ENCODE results near the gene CFAP97D1. TPM values are rescaled to one million over a fixed set of nuclear protein-coding genes. Genes with fewer than 3 reads are reported as not detected.
A peak's percentile ranks its signal among the peaks of the same experiment; 100 is the strongest.

The CFAP97D1 gene
- total and polyA plus RNA-seq, 11 donors, result 0.05 to 0.45 TPM; not detected in 9

DNA sequence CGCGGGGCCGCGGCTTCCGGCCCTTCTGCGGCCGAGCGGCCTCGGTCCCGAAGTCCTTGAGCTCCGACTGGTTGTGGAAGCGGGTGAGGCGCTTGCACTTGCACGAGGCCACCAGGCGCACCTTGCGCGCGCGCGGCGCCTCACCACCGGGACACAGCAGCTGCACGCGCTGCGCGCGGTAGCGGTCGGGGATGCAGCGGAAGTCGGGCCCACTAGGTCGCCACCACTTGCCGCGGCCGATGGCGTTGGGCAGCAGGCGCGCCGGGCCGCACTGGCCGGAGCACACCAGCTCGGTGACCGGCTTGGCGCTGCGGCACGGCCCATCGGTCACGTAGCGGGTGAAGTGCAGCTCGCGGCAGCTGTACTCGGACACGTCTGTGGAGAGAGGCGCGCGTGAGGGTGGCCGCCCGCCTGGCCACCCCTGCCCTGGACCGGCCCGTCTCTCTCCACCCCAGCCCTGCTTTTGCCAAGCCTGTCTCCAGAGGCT, 24.8 kb upstream of the CFAP97D1 start:
- H3K27me3 ChIP-seq, result peaks cover 0 to 36% (median 17%) of the 10 kb centered on the region in 9 donors
- ATAC-seq (peak in 2 of 4 donors; percentile 37 to 41), DNase-seq (no peak)
- no peak for TF ChIP-seq POLR2A (IDR thresholded peaks at IDR 0.05)
- TF ChIP-seq, protein P1, sequence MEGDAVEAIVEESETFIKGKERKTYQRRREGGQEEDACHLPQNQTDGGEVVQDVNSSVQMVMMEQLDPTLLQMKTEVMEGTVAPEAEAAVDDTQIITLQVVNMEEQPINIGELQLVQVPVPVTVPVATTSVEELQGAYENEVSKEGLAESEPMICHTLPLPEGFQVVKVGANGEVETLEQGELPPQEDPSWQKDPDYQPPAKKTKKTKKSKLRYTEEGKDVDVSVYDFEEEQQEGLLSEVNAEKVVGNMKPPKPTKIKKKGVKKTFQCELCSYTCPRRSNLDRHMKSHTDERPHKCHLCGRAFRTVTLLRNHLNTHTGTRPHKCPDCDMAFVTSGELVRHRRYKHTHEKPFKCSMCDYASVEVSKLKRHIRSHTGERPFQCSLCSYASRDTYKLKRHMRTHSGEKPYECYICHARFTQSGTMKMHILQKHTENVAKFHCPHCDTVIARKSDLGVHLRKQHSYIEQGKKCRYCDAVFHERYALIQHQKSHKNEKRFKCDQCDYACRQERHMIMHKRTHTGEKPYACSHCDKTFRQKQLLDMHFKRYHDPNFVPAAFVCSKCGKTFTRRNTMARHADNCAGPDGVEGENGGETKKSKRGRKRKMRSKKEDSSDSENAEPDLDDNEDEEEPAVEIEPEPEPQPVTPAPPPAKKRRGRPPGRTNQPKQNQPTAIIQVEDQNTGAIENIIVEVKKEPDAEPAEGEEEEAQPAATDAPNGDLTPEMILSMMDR (IDR thresholded peaks at IDR 0.05), result peak in 1 of 12 donors; percentile 15
- intact Hi-C loops (cut with DNase I), result loop anchor here in 3 of 10 donors (5.0 to 10.0 kb wide), 2 partner anchors 178 to 181 kb away; no protein-coding TSS in a partner anchor
- H3K27ac ChIP-seq, result no peak overlapping the region
- 2 to 10% (median 5%) methylated on average over 10 to 60 of the region's 60 CpGs for WGBS, 4 donors
- H3K36me3 ChIP-seq, result no peaks in the 10 kb centered on the region
- H3K9me3 ChIP-seq, result no peaks in the 10 kb centered on the region
- peak overlapping the region in 9 of 12 donors; percentile 14 to 43 (median 31) for H3K4me3 ChIP-seq
- peaks cover 0 to 18% (median 9%) of the 10 kb centered on the region in 12 donors for H3K4me1 ChIP-seq

DNA sequence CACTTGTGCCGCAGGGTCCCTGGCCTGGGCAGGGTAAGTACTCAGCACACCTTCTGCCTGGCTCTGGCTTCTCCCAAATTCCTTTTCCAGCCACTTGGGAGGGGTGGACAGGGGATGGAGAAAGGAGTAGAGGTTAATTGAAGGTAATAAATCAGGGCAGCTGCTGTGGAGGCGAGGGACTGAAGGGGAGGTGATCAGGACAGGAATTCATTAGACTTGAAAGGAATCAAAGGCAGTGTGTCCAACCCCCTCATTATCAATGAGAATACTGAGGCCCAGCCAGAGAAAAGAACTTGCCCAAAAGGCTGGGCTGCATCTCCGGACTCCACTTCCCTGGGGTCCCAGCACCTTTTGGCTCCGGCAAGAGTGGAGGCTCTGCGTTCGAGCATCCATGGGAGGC, 24.0 kb upstream of the CFAP97D1 start:
- no peak overlapping the region for H3K27ac ChIP-seq
- WGBS, 4 donors, result 96 to 99% (median 97%) methylated on average over 6 of the region's 6 CpGs
- H3K36me3 ChIP-seq, result no peaks in the 10 kb centered on the region
- no peak overlapping the region for H3K4me3 ChIP-seq
- TF ChIP-seq, protein P1 (IDR thresholded peaks at IDR 0.05), result no peak
- no peak for TF ChIP-seq POLR2A (IDR thresholded peaks at IDR 0.05)
- H3K9me3 ChIP-seq, result no peaks in the 10 kb centered on the region
- ATAC-seq (no peak), DNase-seq (no peak)
- peaks cover 0 to 36% (median 17%) of the 10 kb centered on the region in 9 donors for H3K27me3 ChIP-seq
- intact Hi-C loops (cut with DNase I), result loop anchor here in 3 of 10 donors (5.0 to 10.0 kb wide), 2 partner anchors 179 to 181 kb away; no protein-coding TSS in a partner anchor
- H3K4me1 ChIP-seq, result peaks cover 0 to 18% (median 10%) of the 10 kb centered on the region in 12 donors

DNA sequence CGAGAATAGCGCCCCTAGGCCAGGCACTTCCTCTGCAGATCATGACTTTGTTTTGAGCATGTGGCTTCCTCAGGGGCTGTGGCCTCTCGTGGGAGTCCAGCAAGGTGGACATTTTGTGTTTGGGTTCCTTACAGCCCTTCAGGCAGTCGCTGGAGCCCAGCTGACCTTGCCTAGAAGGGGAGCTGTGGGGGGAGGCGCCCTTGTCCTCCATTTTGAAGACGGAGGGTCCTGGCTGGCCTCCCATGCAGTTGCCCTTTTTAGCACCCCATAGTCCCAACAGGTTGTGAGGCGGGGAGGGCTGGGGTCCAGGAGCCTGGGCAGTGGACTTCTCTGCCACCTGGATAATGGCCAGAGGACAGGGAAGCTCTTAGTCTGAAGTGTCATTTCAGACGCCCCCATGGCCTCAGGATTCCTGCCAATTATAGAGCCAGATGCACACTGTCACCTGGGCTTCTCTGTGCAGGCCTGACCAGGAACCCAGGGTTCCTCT, 23.0 kb upstream of the CFAP97D1 start:
- Histone ChIP-seq H3K27ac (no peak overlapping the region), H3K4me3 (no peak overlapping the region), H3K27me3 (peaks cover 0 to 36% (median 17%) of the 10 kb centered on the region in 9 donors), H3K4me1 (peaks cover 0 to 18% (median 10%) of the 10 kb centered on the region in 12 donors), H3K9me3 (no peaks in the 10 kb centered on the region), H3K36me3 (no peaks in the 10 kb centered on the region)
- DNase-seq (no peak), ATAC-seq (no peak)
- intact Hi-C loops (cut with DNase I), result loop anchor here in 3 of 10 donors (5.0 to 10.0 kb wide), 2 partner anchors 180 to 182 kb away; no protein-coding TSS in a partner anchor
- TF ChIP-seq, protein P1 (IDR thresholded peaks at IDR 0.05), result no peak
- no peak for TF ChIP-seq POLR2A (IDR thresholded peaks at IDR 0.05)
- WGBS, 4 donors, result 82 to 89% (median 88%) methylated on average over 6 to 8 of the region's 8 CpGs

DNA sequence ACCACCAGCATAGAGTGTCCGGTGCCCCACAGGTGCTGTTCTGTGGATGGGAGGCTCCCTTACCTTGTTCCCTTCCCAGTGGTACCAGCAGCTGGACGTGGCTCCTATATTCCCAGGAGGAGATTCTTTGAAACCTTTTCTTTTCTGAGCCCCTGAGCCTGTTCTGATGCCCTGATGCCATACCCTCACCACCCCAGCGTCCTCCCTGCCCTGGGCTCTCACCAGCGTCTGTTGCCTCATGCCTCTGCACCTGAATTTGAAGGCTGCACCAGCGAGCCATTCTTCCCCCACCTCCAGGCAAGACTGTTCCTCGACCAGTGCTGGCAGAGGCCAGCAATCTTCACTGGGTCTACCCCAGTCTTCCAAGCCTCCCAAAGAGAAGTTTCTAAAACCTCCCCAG, 22.1 kb upstream of the CFAP97D1 start:
- no peak overlapping the region for H3K4me3 ChIP-seq
- no peak overlapping the region for H3K27ac ChIP-seq

More for the DNA sequence above, 22.1 kb upstream of the CFAP97D1 start:
- DNase-seq, result no peak
- Histone ChIP-seq H3K4me1 (peaks cover 0 to 18% (median 10%) of the 10 kb centered on the region in 12 donors), H3K27me3 (peaks cover 0 to 36% (median 17%) of the 10 kb centered on the region in 9 donors), H3K9me3 (no peaks in the 10 kb centered on the region), H3K36me3 (no peaks in the 10 kb centered on the region)
- WGBS, 4 donors, result 85 to 90% (median 89%) methylated on average over 6 of the region's 6 CpGs
- TF ChIP-seq, protein P1 (IDR thresholded peaks at IDR 0.05), result no peak
- intact Hi-C loops (cut with DNase I), result loop anchor here in 3 of 10 donors (5.0 to 10.0 kb wide), 2 partner anchors 181 to 183 kb away; no protein-coding TSS in a partner anchor
- no peak for ATAC-seq
